IPS-NIHi11 (cell line): ENCODE results near the gene TMEM178A.

ENCODE experiments used
- DNase-seq: peaks from one replicate; pipeline ENCODE4 v3.0.0; 2012; ENCODE audit warnings: mixed read lengths, low spot score

The TMEM178A gene

DNA sequence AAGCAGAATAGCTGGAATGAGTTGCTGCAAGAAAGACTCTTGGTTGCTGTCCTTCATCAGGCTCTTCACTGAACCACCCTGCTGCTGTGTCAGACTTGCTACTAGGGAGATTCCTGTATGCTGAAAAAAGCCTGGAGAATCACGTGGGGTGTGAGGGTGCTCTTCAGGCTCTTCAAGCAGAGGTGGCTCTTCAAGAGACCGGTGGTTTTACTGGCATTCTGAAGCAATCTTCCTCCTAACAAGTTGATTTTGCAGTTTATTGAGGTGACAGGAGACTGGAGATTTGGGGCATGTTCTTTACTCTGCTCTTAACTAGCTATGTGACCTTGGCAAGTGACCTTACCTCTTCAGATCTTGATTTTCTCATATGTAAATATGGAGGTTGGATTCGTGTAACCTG lies 14.1 kb downstream of the TMEM178A start:
- no peak for DNase-seq

DNA sequence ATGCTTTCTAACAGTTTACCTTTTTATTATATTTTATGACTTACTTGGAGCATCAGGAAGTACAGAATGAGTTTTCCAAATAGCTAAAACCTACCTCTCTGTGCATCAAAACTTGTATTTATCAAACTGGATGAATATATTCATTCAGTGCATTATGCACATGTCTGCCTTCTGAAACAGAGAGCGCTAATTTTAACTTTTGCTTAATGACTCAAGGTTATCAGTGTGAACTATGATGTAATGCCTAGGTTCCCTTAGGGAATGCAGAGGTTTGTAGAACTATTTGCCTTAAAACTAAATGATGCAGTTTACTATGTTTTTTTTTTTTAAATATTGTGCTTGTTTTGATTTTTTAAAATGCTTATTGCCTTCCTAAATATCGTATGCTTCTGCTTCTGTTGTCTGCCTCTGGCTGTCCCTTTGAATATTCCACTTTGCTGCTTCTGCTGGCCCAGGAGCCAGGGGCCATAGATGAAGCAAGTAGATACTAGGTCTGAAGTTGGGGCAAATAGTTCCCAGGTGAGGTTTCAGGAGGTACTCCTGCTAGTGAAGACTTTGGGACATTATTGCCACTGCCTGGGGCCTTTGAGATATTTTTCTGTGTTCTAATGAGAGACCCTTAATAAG lies 16.5 kb downstream of the TMEM178A start:
- no peak for DNase-seq

DNA sequence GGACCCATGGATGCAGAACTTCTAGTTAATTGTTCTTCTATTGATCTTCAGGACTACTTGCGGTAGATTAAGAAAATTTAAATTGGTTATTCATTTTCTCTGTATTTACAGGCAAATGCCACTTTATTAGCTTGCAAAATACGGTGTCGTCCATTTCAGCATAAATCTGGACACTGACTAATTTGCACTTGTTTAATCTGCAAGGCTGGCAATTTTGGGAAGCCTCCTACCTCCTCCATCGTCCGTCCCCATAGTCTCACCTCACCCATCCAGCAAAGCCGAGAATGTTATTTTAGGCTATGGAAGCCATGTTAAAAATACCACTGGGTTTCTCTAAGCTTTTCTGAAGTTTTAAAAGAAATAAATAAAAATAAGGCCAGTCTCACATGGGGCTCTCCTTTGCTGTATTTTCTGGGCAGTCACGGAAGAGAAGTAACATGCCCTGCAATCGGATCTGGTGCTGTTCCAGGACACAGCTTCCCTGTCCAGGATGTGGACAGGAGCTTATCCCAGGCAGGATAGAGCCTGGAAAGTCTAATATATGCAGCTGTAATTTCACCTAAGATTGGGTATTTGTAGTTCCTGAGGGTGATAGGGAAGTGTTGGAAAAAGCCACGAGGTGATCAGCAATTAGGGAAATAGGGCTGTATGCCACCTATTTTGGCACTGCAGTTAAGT lies 17.4 kb downstream of the TMEM178A start:
- DNase-seq = no peak

DNA sequence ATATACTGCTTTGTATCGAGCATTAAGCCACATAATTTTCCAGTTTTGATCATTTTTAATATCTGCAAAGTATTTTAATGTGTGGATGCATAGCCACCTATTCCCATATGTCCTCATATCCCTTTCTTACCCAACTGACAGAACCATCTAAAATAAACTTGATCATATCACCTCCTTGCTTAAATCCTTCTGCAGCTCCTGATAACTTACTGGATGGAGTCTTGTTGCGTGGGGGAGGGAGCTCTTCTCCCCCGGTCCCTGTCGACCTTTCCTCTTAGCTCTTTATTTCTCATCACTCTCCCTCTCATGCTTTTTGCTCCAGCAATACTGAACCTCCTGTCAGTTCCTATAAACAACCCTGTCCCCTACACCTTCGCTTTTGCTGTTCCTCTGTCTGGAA lies 18.7 kb downstream of the TMEM178A start:
- no peak for DNase-seq

DNA sequence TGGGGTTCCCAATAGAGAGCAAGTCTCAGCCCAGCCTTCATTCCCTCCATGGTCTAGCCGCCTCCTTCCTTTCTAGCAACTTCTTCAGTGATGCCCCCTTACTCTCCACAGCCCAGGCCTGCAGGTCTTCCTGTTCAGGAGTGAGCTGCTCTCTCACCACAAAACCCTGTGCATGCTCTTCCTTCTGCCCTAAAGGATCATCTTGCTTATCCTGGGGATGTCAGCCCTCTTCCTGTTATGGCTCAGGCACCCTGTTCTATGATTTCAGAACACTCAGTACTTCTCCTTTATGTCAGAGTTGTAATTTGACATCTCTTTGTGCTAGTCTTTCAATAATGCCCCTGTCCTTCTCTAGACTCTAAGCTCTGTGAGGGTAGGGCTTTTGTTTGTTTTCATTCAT lies 19.4 kb downstream of the TMEM178A start:
- DNase-seq = no peak

DNA sequence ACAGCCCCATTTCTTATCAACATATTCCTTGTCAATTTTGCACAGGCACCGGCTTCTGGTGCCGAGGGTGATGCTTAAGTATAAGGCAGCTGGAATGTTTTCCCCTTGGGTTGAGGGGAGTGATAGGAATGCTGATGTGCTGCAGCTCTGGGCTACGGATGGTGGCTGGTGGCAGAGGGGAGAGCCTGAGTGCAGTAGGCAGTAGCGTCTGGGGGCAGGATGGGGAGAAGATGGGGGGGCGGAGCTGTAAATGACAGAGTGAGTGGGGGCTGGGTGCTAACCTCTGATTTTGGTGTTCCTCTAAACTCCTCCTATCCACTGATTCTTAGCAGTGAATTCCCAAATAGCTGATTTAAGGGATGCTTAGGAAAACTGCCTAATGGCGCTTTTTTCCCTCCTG lies 20.7 kb downstream of the TMEM178A start:
- DNase-seq = no peak

DNA sequence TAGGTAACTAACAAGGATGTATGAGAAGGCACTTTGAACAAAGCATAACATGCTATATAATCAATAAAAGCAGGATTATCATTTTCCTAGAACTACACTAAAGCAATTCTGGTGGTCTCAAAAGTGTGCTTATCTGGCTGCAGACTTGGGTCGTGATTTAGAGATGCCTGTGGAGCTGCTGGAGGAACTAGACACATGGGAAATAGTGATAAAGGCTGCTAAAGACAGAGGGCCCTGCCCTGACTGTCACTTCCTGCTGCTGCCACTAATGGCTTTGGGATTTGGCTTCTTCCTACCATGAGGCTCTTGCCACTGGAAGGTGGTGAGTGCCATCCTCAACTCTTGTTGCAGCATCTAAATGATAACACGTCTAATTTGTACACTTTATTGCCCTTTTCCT lies 22.5 kb downstream of the TMEM178A start:
- no peak for DNase-seq

DNA sequence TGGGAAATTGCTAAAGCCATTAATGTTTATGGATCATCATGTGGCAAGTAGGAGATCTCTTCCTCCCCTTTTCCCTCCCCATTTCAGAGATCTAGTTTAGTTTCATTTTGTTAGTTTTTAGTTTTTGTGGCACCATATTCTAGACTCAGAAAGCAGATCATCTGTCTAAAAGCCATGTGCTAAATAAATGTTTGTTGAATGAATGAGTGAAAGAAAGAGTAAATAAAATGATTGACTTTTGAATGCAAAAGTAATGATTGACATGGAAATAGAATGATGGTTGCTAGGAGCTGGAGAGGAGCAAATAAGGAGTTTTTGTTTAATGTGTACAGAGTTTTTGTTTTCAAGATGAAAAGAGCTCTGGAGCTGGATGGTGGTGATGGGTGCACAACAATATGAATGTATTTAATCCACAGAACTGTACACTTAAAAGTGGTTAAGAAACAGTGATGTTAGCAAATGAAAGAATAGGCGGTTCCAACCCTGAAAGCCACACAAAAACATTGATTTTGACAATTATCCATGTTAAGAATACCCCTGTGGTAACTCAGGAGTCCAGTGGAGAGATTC lies 23.6 kb downstream of the TMEM178A start:
- no peak for DNase-seq

DNA sequence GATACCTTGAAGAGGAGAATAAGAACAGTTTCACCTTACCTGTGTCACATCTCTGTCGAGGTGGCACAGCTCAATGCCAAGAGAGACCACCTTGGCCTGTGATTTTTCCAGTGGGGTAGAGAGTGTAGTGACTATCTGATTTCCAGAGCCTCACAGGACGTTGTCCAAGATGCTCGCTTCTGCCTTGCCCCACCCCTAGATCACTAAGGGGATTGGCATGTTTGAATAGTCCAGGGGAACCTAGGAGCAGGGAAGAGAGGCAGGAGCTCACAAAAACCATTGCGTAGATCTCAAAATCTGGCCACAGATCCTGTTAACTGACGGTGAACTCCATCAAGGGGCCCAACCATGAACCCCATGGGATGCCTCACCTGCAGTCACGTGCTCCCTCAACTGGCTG lies 24.2 kb downstream of the TMEM178A start:
- DNase-seq = no peak

DNA sequence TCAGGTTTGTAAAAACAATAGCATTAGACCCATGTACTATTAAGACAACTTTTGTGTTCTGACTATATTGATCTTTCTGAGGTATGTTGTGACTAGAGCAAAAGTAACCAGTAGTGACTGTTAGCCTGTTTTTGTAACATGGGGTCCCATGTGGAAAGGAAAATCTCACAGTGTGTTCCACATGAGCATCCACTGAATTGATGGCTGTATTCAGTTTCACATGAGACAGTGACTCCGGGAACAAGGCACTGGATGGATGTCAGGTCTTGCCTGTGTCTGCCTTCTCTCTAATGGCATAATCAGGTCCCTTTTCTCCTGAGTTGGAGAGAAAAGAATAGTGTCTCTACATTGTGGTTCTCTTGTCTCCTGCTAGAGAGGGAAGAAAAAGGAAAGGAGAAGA lies 27.5 kb downstream of the TMEM178A start:
- DNase-seq = no peak

DNA sequence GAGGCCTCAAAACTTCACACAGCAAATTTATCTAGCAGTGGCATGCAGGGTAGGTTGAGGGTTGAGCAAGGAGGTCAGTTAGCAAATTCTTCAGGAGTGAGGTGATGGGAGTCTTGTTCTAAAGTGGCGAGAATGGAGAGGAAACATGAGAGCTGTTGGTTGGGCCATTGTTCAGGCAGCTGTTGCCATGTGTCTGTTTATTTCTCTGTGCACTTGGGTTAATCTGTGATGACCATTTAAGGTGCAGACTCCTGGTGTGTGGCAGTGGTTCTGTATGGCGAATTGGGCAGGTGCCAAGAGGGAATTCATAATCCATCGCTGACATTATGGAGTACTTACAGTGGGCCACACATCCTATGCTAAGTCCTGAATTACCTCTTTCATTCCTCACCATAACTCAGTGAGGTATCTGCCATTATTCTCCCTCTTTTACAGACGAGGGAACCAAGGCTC lies 30.4 kb downstream of the TMEM178A start:
- DNase-seq = peak; percentile 58

DNA sequence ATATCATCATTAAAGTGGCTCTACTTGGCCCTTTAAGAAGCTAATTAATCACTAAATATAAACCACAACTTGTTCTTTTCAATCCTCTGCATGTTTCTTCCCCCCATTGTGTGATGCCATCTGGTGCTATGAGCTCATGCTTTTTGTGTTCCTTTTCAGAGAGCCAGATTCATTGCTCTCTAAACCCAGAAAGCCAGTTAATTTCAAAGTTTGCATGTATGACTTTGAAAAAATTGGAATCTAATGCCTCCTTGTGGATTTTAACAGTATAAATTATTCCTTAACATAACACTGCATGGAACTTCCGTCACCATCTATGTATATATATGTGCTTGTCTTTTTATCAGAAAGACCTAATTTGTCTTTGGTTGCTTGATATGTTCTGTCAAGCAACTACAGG lies 31.1 kb downstream of the TMEM178A start:
- no peak for DNase-seq

DNA sequence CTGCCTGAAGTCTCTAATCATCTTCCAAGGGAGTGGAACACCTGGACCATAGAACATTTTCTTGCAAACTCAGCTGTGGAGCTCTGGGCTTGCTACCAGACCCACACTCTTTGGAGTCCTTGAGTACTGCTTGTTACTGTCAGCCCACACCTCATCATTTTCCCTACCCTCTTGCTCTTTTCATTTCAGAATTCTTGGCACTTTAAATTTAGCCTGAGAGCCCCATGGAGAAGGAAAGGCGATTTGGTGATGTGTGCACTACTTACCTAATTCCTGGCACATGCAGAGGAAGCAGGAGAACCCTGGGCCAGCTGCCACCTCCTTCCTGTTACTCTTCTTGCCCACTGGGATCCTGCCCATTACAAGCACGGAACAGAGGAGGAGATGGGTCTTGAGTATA lies 31.7 kb downstream of the TMEM178A start:
- no peak for DNase-seq

DNA sequence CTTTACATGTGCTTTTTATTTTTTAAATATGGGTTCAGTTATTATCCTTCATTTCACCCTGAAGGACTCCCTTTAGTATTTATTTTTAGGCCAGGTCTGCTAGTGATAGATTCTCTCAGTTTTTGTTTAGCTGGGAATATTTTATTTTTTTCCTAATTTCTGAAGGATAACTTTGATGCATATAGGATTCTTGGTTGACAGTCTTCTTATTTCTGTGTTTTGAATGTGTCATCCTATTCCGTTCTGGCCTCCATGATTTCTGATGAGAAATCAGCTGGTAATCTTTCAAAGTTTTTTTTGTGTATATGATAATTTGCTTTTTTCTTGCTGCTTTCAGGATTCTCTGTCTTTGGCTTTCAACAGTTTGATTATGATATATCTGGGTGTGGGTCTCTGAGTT lies 35.4 kb downstream of the TMEM178A start:
- DNase-seq = no peak

DNA sequence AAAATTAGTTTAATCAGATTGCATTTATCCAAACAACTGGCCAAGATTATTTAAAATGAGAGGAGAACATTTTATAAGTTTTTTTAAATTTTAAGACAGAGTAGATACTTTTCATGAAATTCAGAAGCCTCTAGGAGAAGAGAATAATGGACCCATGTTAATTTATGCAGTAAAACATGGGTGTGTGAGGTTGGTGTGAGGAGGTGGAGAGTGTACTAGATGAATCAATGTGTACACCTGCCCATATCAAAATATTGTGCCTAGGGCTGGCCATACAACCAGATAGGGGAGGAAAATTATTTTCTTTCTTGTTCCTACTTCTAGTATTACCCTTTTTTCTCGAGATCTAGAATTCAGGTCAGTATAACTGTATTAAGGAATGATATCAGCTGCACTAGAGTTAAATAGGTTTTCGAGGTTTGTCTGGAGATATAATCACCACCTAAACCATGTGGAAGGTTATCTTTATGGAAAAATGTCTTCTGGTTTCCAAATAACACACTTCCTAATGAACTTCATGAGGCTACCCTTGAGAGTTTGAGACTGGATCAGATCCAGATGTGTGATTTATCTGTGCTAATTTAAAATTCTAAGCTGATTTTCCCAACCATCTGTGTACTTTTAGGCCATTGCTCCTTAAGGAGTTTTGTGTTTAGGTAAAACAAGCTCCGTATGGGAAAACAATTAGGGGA lies 37.6 kb downstream of the TMEM178A start:
- DNase-seq = no peak

DNA sequence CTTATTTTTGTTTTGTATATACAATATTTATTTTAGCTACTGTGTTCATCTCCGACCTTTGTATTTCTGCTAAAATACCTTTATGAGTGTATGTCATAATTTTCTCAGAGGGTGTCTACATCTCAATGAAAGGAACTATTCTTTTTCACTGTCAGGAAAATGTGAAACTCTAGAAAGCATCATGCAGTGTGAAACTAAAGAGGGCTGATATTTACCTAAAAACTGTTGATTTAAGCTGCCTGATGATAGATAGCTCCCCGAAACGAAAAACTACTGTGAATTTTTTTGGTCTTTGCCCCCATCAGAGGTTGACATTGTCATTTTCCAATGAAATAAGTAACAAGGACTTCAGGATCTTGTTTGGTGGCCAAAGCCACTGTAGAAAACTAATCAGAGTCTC lies 38.8 kb downstream of the TMEM178A start:
- DNase-seq = no peak

DNA sequence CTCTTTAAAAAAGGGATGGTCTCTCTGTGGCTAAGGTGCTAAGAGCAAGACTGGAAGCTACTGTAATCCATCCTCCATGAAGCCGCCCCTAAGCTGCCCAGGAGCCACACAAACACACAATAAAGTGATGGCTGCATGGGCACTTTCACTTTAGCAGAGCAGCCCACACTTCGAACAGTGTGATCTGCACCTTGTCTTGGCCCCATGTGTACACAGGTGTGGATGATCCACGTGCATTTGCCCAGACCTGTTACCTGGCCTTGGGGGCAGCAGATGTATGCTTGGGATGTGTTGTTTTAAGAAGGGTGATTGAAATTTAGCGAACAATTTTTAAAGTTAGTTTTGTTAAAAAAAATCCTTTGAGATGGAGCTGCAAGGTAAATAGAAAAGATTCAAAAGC lies 39.9 kb downstream of the TMEM178A start:
- no peak for DNase-seq

DNA sequence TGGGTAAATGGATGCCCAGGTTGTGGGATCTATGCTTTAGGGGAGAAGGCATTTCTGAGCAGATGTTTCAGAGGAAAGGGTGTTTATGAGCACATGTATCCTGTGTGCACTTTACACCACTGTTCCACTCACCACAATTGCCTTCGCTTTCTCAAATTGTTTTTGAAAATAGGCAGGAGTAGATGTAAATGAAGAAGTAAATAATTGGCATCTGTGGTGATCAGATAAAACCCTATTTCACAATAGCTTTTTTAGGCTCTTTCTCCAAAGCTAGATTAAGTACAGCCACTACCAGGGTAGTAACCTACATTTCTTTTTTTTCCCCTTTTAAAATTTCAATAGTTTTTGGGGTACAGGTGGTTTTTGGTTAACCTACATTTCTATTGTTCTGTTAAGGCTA lies 40.6 kb downstream of the TMEM178A start:
- no peak for DNase-seq

DNA sequence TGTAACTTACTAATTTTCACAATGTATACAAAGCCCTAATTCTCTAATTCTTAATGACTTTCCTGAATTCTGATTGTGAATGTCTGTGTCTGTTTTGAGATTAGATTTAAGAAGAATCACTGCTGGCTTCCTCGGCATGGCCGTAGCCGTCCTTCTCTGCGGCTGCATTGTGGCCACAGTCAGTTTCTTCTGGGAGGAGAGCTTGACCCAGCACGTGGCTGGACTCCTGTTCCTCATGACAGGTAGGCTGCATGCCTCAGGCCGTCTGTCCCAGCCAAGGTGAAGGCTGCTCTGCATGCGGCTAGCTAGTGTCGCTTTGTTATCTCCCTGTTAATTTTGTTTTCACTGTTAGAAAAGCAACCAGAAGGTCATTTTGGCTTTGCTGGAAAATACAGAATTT lies 41.2 kb downstream of the TMEM178A start:
- DNase-seq = no peak

DNA sequence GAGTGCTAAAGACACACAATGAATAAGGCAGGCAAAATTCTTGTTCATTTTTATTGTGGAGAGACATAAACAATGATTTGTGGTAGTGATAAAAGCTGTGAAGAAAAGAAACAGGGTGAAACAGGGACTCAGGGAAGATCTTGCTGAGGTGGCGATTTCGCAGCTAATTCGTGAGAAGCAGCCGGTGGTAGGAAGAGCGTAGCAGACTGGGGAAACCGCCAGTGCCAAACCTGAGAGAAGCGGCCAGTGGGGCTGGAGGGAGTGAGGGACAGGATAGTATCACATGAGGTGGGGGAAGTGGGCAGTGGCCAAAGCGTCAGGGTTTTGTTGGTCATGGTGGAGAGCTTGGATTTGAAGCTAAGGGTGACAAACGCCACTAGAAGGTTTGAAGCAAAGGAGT lies 42.3 kb downstream of the TMEM178A start:
- no peak for DNase-seq

DNA sequence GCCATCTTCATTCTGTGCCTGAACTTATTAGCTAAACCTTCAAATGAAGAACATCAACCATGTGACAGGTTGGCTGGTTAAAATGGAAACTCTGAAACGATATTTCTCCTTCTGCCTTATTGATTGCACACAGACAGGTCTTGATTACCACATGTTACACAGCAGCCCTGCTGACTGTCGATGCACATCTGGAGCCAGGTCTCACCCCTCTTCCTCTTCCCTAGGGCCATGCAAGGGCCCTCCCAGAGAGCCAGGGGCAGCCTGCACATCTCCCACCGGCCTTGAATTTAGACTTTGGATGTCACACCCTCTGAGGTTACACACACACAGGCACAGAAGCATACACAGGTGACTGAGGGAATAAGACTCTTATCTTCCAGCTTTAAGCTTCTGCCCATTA lies 45.1 kb downstream of the TMEM178A start:
- DNase-seq = no peak

DNA sequence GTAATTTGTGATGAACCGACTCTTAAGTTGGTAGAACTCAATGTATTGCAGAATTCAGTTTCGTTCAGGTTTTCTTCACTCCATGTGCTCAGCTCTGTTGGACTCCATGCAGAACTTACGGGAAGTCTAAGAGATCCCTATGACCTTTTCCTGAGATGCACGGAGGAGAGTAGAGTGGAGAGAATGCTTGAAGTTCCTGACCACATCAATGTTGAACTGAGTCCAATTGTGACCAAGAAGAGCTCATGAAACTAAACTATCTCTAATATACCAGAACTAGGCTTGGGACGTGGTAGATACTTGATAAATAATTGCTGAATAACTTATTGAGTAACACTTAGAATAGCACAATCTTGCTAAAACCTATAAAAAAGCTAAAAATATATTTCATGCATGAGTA lies 47.2 kb downstream of the TMEM178A start:
- DNase-seq = no peak

DNA sequence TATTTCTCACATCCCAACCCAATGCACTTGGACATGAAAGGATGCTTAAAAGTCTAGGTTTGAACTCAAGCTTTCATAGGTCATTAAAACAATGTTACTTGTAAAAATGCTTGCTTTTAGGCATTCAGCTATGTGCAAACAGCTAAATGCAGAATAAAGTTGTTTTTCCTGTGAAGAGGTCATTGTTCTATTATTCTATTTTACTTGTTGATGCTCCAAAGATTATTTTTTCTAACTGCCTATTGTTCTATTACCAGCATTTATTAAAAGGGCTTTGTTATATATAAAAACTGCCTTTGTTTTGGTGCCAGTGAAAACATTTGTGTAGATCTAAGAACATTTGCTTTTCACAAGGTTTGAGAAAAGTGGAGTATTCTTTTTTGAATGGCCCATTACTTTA lies 49.4 kb downstream of the TMEM178A start:
- DNase-seq = no peak
